SHP77 treated with DMSO at 0.1 percent for 48 hours (cell line): ENCODE measurements around the gene MYPN.
"Not testable (repeated sequence)": the region's sequence is repeated elsewhere in the genome, so short reads cannot be mapped to it uniquely, and the experiment has no call there.

Experiments
- DNase-seq: peaks from one replicate; lab custom pipeline; 2025; lab: John Stamatoyannopoulos, UW

Gene MYPN

GRCh38 chr10:68172324-68172723, 63.0 kb downstream of the MYPN start:
- no peak for DNase-seq

- no peak for DNase-seq
These were observed 66.7 kb downstream of the MYPN start for GRCh38 chr10:68175949-68176348.

GRCh38 chr10:68176797-68177196, 67.5 kb downstream of the MYPN start:
- DNase-seq, result no peak

- no peak for DNase-seq
These were observed 69.3 kb downstream of the MYPN start for GRCh38 chr10:68178592-68178991.

- no peak for DNase-seq
These were observed 69.7 kb downstream of the MYPN start for GRCh38 chr10:68179016-68179415.

GRCh38 chr10:68180490-68180889, 71.2 kb downstream of the MYPN start:
- no peak for DNase-seq

GRCh38 chr10:68184546-68184945, 75.3 kb downstream of the MYPN start:
- DNase-seq, result no peak

- DNase-seq, result no peak
These were observed 75.8 kb downstream of the MYPN start for GRCh38 chr10:68185085-68185484.

- no peak for DNase-seq
These were observed 79.5 kb downstream of the MYPN start for GRCh38 chr10:68188835-68189234.

GRCh38 chr10:68192113-68192512, 82.8 kb downstream of the MYPN start:
- DNase-seq, result no peak

GRCh38 chr10:68194290-68194689, 85.0 kb downstream of the MYPN start:
- DNase-seq, result no peak

- not testable (repeated sequence) for DNase-seq
These were observed 86.5 kb downstream of the MYPN start for GRCh38 chr10:68195776-68196175.

GRCh38 chr10:68196701-68197100, 87.4 kb downstream of the MYPN start:
- DNase-seq, result no peak

GRCh38 chr10:68202960-68203353, 93.7 kb downstream of the MYPN start:
- DNase-seq, result no peak

GRCh38 chr10:68208424-68209042, 99.2 kb downstream of the MYPN start:
- peak; percentile 10 for DNase-seq

GRCh38 chr10:68211669-68212068, 102.4 kb downstream of the MYPN start:
- no peak for DNase-seq

- no peak for DNase-seq
These were observed 103.5 kb downstream of the MYPN start for GRCh38 chr10:68212721-68213352.

GRCh38 chr10:68218786-68219185, 109.5 kb downstream of the MYPN start:
- no peak for DNase-seq

- no peak for DNase-seq
These were observed 111.9 kb downstream of the MYPN start for GRCh38 chr10:68221196-68221595.

- no peak for DNase-seq
These were observed 113.1 kb downstream of the MYPN start for GRCh38 chr10:68222391-68222790.

GRCh38 chr10:68223535-68224165, 114.4 kb downstream of the MYPN start:
- DNase-seq, result no peak

- no peak for DNase-seq
These were observed 115.5 kb downstream of the MYPN start for GRCh38 chr10:68224810-68225209.

- DNase-seq, result no peak
These were observed 121.0 kb downstream of the MYPN start for GRCh38 chr10:68230268-68230667.
